ENCODE measurements around the gene NKX6-2.
"Not testable (repeated sequence)": the region's sequence is repeated elsewhere in the genome, so short reads cannot be mapped to it uniquely, and the experiment has no call there.

The NKX6-2 gene

DNA sequence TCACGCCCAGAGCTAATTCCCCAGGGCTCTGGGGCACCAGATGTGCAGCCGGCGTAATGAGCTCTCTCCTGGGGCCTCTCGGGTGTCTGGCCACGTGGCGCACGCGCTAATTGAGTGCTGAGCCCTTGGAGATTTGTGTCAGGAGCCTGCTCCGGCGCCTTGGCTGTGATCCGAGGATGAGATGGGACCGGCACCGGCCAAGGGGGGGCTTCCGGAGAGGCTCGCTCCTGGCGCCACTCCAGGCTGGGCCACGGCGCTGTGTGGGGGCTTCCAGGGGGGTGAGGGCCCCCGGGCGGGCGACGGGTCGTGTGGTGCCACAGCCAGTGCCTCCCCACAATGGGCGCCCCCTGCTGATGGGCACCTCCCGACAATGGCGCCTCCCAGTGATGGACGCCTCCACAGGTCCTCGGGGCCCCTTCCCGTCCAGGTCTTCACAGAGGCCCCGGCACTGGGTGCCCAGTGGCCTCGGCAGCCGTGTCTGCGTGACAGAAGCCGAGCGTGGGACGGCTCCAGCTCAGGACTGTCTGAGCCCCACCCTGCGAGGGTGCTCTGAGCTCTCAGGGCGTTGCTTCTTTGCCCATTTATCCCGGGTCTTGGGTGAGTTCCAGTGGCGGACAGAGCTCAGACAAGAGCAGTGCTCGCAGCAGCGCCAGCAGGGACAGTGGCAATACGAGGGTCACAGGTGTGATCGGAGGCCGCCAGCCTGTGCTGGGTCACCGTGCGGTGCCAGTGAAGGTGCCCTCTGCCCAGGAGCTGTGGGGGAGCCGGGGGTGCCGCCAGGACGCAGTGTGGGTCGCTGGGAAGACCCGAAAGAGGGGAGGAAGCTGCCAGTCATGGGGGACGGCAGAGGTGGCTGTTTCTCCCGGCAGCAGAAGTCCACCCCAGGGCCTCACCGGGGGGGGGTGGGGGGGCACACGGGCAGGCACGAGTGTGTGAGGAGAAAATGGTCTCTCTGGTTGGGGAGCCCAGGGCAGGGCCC, 8.2 kb upstream of the NKX6-2 start:
- no peak overlapping the region for H3K27ac Mint-ChIP-seq
- peaks cover 26% of the 10 kb centered on the region for H3K27me3 Mint-ChIP-seq
- H3K4me1 Mint-ChIP-seq (ENCODE audit: low read depth): no peaks in the 10 kb centered on the region
- H3K9me3 Mint-ChIP-seq: no peaks in the 10 kb centered on the region
- no peaks in the 10 kb centered on the region for H3K36me3 Mint-ChIP-seq (ENCODE audit: low read depth)
- intact Hi-C loops (cut with micrococcal nuclease): no loop called here
- no peak overlapping the region for H3K4me3 Mint-ChIP-seq

- H3K27ac Mint-ChIP-seq: no peak overlapping the region
- H3K9me3 Mint-ChIP-seq: no peaks in the 10 kb centered on the region
- intact Hi-C loops (cut with micrococcal nuclease): no loop called here
- H3K27me3 Mint-ChIP-seq: peaks cover 35% of the 10 kb centered on the region
- no peak overlapping the region for H3K4me3 Mint-ChIP-seq
- no peaks in the 10 kb centered on the region for H3K36me3 Mint-ChIP-seq (ENCODE audit: low read depth)
- H3K4me1 Mint-ChIP-seq (ENCODE audit: low read depth): no peaks in the 10 kb centered on the region
Observed at GRCh38 chr10:132793213-132793612, 7.3 kb upstream of the NKX6-2 start.

DNA sequence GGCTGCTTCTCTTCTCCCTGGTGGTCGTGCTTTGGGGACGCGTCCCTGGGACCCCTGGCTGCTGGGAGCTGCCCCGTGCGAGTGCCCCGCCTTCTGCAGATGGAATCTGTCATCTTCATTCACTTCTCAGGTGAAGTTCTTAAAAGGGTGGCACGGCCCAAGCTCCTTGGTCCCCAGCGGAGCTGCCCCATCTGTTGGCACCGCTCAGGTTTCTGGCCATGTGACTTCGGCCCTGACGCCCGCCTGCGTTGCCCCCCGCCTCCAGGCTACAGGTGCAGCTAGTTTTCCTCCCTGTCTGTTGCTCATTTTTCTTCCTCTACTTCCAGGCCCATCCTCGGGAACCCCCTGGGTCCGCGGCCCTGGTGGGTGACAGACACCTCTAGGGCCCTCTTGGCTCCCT, 6.8 kb upstream of the NKX6-2 start:
- Mint-ChIP-seq H3K4me1 (ENCODE audit: low read depth) (no peaks in the 10 kb centered on the region), H3K27ac (no peak overlapping the region), H3K27me3 (peaks cover 40% of the 10 kb centered on the region), H3K4me3 (no peak overlapping the region), H3K36me3 (ENCODE audit: low read depth) (no peaks in the 10 kb centered on the region), H3K9me3 (no peaks in the 10 kb centered on the region)
- intact Hi-C loops (cut with micrococcal nuclease): no loop called here

DNA sequence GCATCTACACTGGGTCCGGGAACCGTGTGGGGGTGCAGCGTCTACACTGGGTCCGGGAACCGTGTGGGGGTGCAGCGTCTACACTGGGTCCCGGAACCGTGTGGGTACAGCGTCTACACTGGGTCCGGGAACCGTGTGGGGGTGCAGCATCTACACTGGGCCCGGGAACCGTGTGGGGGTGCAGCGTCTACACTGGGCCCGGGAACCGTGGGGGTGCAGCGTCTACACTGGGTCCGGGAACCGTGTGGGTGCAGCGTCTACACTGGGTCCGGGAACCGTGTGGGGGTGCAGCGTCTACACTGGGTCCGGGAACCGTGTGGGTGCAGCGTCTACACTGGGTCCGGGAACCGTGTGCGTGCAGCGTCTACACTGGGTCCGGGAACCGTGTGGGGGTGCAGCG, 6.2 kb upstream of the NKX6-2 start:
- H3K4me1 Mint-ChIP-seq (ENCODE audit: low read depth); H3K9me3 Mint-ChIP-seq; intact Hi-C loops (cut with micrococcal nuclease); H3K27ac Mint-ChIP-seq; H3K4me3 Mint-ChIP-seq; H3K36me3 Mint-ChIP-seq (ENCODE audit: low read depth): not testable (repeated sequence)
- H3K27me3 Mint-ChIP-seq: peaks cover 43% of the 10 kb centered on the region

DNA sequence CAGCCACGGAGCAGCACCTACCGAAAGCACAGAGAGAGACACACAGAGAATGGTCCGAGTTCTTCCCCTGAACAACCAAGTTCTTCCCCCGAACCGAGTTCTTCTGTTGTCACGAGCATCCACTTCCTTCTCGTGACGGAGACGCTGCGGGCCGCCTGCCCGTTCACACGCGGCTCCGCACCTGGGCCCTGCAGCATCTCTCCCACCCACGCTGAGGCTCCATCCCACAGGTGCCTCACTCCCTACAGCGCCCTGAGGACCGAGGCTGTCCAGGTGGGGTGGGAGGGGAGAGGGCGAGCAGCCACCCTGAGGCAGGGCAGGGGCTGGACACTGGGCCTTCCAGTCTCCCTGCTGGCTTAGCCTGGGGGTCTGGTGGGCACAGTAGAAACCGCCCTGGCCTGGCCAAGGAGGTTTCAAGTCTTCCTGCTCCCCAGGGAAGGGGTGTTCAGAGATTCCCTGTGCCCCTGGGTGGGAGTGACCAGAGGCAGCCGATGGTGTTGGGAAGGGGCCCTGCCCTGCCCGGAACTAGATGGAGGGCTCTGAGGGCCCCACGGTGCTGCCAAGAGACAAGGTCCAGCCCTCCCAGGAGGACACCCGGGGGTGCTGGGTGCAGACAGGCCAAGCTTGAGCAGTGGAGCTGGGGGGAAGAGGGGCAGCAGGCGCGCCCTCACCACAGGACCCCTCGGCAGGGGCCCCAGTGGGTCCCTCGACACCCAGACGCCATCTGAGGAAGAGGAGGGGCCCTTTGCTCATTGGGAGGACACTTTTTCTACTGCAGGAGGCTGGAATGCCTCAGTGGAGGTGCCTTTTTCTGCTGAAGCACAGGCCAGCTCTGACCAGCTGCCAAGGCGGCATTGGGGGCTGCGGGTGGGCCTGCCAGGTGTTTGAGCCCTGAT, 5.2 kb upstream of the NKX6-2 start:
- no peak overlapping the region for H3K4me3 Mint-ChIP-seq
- intact Hi-C loops (cut with micrococcal nuclease): no loop called here
- H3K27me3 Mint-ChIP-seq: peaks cover 50% of the 10 kb centered on the region
- no peaks in the 10 kb centered on the region for H3K4me1 Mint-ChIP-seq (ENCODE audit: low read depth)
- H3K27ac Mint-ChIP-seq: no peak overlapping the region
- H3K36me3 Mint-ChIP-seq (ENCODE audit: low read depth): no peaks in the 10 kb centered on the region
- H3K9me3 Mint-ChIP-seq: no peaks in the 10 kb centered on the region

- Mint-ChIP-seq H3K27ac (no peak overlapping the region), H3K36me3 (ENCODE audit: low read depth) (no peaks in the 10 kb centered on the region), H3K9me3 (no peaks in the 10 kb centered on the region), H3K27me3 (peaks cover 53% of the 10 kb centered on the region), H3K4me3 (no peak overlapping the region), H3K4me1 (ENCODE audit: low read depth) (no peaks in the 10 kb centered on the region)
- intact Hi-C loops (cut with micrococcal nuclease): no loop called here
Observed at GRCh38 chr10:132790470-132790869, 4.5 kb upstream of the NKX6-2 start.

GRCh38 chr10:132789659-132790148, 3.8 kb upstream of the NKX6-2 start:
- Mint-ChIP-seq H3K4me1 (ENCODE audit: low read depth) (no peaks in the 10 kb centered on the region), H3K4me3 (no peak overlapping the region), H3K27ac (no peak overlapping the region), H3K36me3 (ENCODE audit: low read depth) (no peaks in the 10 kb centered on the region), H3K27me3 (peaks cover 58% of the 10 kb centered on the region), H3K9me3 (no peaks in the 10 kb centered on the region)
- intact Hi-C loops (cut with micrococcal nuclease): no loop called here

- no peak overlapping the region for H3K4me3 Mint-ChIP-seq
- H3K36me3 Mint-ChIP-seq (ENCODE audit: low read depth): no peaks in the 10 kb centered on the region
- intact Hi-C loops (cut with micrococcal nuclease): no loop called here
- peaks cover 67% of the 10 kb centered on the region for H3K27me3 Mint-ChIP-seq
- no peak overlapping the region for H3K27ac Mint-ChIP-seq
- H3K4me1 Mint-ChIP-seq (ENCODE audit: low read depth): no peaks in the 10 kb centered on the region
- H3K9me3 Mint-ChIP-seq: no peaks in the 10 kb centered on the region
Observed at GRCh38 chr10:132788831-132789219, 2.9 kb upstream of the NKX6-2 start.

DNA sequence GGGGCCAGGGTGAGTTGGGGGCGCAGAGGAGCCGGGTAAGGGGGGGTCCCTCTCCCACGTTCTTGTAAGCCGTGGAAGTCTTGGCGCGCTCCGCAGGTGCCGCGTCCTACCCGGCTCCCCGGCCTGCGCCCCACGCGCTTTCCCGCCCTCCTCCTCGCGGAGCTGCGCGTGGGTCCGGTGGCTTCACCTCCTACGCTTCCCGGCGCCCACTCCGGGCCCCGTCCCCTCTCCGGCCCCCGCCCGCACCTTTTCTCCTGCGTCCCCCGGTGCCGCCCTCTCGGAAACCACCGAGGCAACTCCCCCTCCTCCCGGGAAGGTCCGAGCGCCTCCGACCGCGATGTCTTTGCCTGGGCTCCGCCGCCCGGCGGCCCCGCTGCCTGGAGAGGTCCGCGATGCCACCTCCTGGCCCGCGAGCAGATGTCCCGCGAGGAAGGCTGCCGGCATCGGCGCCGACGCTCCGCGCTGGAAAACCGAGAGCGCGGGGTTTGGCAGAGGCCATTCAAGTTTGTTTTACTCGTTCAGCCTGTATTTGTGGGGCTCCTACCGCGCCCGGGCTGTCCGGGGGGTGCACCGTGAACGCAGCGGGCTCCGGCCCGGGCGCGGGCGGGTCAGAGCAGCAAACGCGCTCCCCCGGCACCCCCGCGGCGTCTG, 2.4 kb upstream of the NKX6-2 start:
- Mint-ChIP-seq H3K36me3 (ENCODE audit: low read depth) (peaks cover 2% of the 10 kb centered on the region), H3K27me3 (peaks cover 72% of the 10 kb centered on the region), H3K4me1 (ENCODE audit: low read depth) (no peaks in the 10 kb centered on the region), H3K27ac (no peak overlapping the region), H3K9me3 (no peaks in the 10 kb centered on the region), H3K4me3 (no peak overlapping the region)
- intact Hi-C loops (cut with micrococcal nuclease): no loop called here

DNA sequence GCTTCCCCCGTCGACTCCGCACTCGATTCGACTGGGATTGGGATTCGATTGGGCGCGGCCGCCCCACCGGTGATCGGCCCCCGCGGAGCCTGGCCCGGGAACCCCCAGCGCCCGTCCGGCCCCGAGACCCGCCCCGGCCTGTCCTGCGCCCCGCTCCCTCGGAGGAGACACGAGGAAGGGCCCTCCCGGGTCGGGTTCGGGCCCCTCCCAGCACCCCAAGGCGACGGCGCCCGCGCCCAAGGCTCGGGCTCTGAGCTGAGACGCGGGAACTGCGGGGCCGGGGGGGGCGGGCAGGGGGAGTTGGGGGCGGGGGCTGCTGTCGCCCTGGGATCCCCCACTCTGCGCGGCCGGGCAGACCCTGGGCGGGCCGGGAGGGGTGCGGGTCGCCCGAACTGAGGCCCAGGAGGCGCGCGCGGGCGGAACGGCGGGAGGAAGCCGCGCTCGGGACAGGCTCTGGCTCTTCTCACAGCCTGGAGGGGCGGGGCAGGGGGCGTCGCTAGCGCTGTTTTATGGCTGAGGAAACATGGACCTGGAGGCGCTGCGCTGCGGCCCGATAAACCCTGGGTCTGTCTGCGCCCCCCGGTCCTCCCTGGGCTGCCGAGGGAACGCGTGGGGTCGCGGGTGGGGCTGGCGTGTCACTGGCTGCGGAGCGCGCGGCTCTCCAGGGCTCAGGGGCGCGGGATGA, 1.7 kb upstream of the NKX6-2 start:
- Mint-ChIP-seq H3K9me3 (no peaks in the 10 kb centered on the region), H3K36me3 (ENCODE audit: low read depth) (peaks cover 9% of the 10 kb centered on the region), H3K27me3 (peaks cover 78% of the 10 kb centered on the region), H3K4me3 (no peak overlapping the region), H3K4me1 (ENCODE audit: low read depth) (no peaks in the 10 kb centered on the region), H3K27ac (no peak overlapping the region)
- intact Hi-C loops (cut with micrococcal nuclease): no loop called here

DNA sequence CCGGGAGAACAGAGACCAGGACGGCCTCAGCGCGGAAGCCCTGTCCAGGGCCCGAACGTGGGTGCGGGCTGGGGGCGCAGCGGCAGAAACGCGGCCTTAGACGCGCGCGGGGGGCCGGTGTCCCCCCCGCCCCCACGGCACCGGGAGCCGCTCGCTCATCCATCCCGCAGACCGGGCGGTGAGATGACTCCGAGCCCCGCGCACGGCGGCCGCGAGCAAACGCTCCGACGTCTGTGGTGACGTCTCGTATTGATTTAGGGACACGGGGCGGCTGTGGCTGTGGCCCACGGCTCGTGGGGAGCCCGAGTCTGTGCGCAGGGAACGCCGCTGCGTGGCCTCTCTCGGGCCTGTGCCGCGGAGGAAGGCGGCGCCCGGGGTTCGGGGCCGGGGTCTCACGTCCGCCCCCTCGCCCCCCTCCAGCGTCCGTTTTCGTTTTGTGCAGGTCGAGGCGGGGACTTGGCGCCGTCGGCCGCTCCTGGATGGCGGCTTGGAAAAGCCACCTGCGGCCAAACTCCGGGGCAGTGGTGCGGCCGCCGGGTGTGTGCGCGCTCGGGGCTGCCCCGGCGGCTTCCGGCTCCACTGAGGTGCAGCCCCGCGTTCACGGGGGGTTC, 1.0 kb upstream of the NKX6-2 start:
- Mint-ChIP-seq H3K36me3 (ENCODE audit: low read depth) (peaks cover 16% of the 10 kb centered on the region), H3K27ac (no peak overlapping the region), H3K4me3 (no peak overlapping the region), H3K9me3 (no peaks in the 10 kb centered on the region), H3K4me1 (ENCODE audit: low read depth) (no peaks in the 10 kb centered on the region), H3K27me3 (peaks cover 81% of the 10 kb centered on the region)
- intact Hi-C loops (cut with micrococcal nuclease): no loop called here

- Mint-ChIP-seq H3K36me3 (ENCODE audit: low read depth) (peaks cover 21% of the 10 kb centered on the region), H3K9me3 (no peaks in the 10 kb centered on the region), H3K4me1 (ENCODE audit: low read depth) (no peaks in the 10 kb centered on the region), H3K27me3 (peaks cover 84% of the 10 kb centered on the region), H3K4me3 (no peak overlapping the region), H3K27ac (no peak overlapping the region)
- intact Hi-C loops (cut with micrococcal nuclease): no loop called here
Observed at GRCh38 chr10:132786476-132786883, 533 bp upstream of the NKX6-2 start.

Data from dendritic cell treated with granulocyte-macrophage colony-stimulating factor and Interleukin-4, amounts not matched to agents 40 ng/mL and 50 ng/mL, for 4 days (primary cell).